GM10847 (cell line): ENCODE results near the gene EXTL1.

Source experiments
- POLR2A ChIP-seq: IDR thresholded peaks from 2 replicates; pipeline ENCODE4 v1.6.1; 2011; ENCODE audit not compliant: insufficient read length; ENCODE audit errors: extremely low read depth

EXTL1 gene

GRCh38 chr1:26015358-26015757 lies 6.2 kb upstream of the EXTL1 start:
- TF ChIP-seq POLR2A, result no peak

GRCh38 chr1:26016258-26016952 lies 5.2 kb upstream of the EXTL1 start:
- no peak for TF ChIP-seq POLR2A

GRCh38 chr1:26016953-26017545 lies 4.5 kb upstream of the EXTL1 start:
- no peak for TF ChIP-seq POLR2A

GRCh38 chr1:26017606-26018005 lies 4.0 kb upstream of the EXTL1 start:
- no peak for TF ChIP-seq POLR2A

- TF ChIP-seq POLR2A, result no peak
Measured at GRCh38 chr1:26019641-26020315, 1.8 kb upstream of the EXTL1 start.

GRCh38 chr1:26020330-26020768 lies 1.2 kb upstream of the EXTL1 start:
- TF ChIP-seq POLR2A, result no peak

GRCh38 chr1:26020941-26021646 lies 481 bp upstream of the EXTL1 start:
- TF ChIP-seq POLR2A, result no peak

- no peak for TF ChIP-seq POLR2A
Measured at GRCh38 chr1:26022404-26022779, 817 bp downstream of the EXTL1 start.

GRCh38 chr1:26023009-26023408 lies 1.4 kb downstream of the EXTL1 start:
- no peak for TF ChIP-seq POLR2A

- no peak for TF ChIP-seq POLR2A
Measured at GRCh38 chr1:26023826-26024225, 2.3 kb downstream of the EXTL1 start.

GRCh38 chr1:26025060-26025459 lies 3.5 kb downstream of the EXTL1 start:
- TF ChIP-seq POLR2A, result no peak

- TF ChIP-seq POLR2A, result no peak
Measured at GRCh38 chr1:26025517-26025916, 3.9 kb downstream of the EXTL1 start.

- TF ChIP-seq POLR2A, result no peak
Measured at GRCh38 chr1:26027716-26028489, 6.3 kb downstream of the EXTL1 start.

GRCh38 chr1:26028490-26028980 lies 7.0 kb downstream of the EXTL1 start:
- no peak for TF ChIP-seq POLR2A
